Measurements from ENCODE around the gene FXYD2. TPM values are rescaled to one million over a fixed set of nuclear protein-coding genes. Genes with fewer than 3 reads are reported as not detected.

Gene FXYD2
- total and polyA plus RNA-seq, 2 of the 4 experiments (the other 2 are of a cell fraction): 0.09 TPM; not detected in 1

GRCh38 chr11:117833401-117833891 lies 8.9 kb upstream of the FXYD2 start:
- Histone ChIP-seq H4K20me1 (ENCODE audit: insufficient read depth, low read length) (no peaks in the 10 kb centered on the region), H3K9me1 (ENCODE audit: insufficient read depth, low read length) (no peaks in the 10 kb centered on the region), H2BK5ac (ENCODE audit: low read depth, low read length, poor library complexity, severe bottlenecking) (no peak overlapping the region), H2BK20ac (ENCODE audit: low read depth, low read length) (no peak overlapping the region), H3K4ac (ENCODE audit: low read depth, low read length) (no peak overlapping the region), H4K5ac (ENCODE audit: low read depth, low read length) (no peak overlapping the region), H2AFZ (replicated peaks; ENCODE audit: low read length, poor library complexity) (no peak overlapping the region), H4K91ac (ENCODE audit: insufficient read depth, low read depth, low read length) (no peak overlapping the region), H2BK15ac (ENCODE audit: low read depth, low read length) (no peak overlapping the region), H3K23ac (ENCODE audit: low read depth, low read length) (no peak overlapping the region), H3K56ac (ENCODE audit: extremely low read depth, insufficient read depth, low read length) (no peak overlapping the region), H3K4me1 (ENCODE audit: control insufficient read depth, insufficient read depth, low read length) (peaks cover 7% of the 10 kb centered on the region; the same call in 1 of the 2 replicates), H4K8ac (ENCODE audit: low read depth in 2 of 2, low read length in 2 of 2) (no peak overlapping the region), H3K36me3 (ENCODE audit: control insufficient read depth, insufficient read depth, low read length) (no peaks in the 10 kb centered on the region), H3K18ac (ENCODE audit: low read depth, low read length) (no peak overlapping the region), H3K9me3 (ENCODE audit: control insufficient read depth, insufficient read depth, low read length) (no peaks in the 10 kb centered on the region), H3K4me3 (ENCODE audit: insufficient read depth, low read depth, low read length) (no peak overlapping the region), H2AK5ac (ENCODE audit: low read depth, low read length) (no peak overlapping the region), H3K4me2 (ENCODE audit: low read depth, low read length) (no peak overlapping the region), H3K9ac (ENCODE audit: low read depth, low read length) (no peak overlapping the region), H3K14ac (replicated peaks; ENCODE audit: low read depth, low read length) (no peak overlapping the region), H2AK9ac (replicated peaks; ENCODE audit: low read depth, low read length, poor library complexity) (no peak overlapping the region), H2BK120ac (ENCODE audit: low read depth, low read length) (no peak overlapping the region), H3K27ac (ENCODE audit: insufficient read depth, low read length) (no peak overlapping the region), H3K79me1 (ENCODE audit: low read depth in 1 of 2, low read length in 2 of 2) (no peaks in the 10 kb centered on the region), H3K27me3 (ENCODE audit: control insufficient read depth, insufficient read depth, low read length) (peaks cover 17% of the 10 kb centered on the region)
- in situ Hi-C loops (cut with MboI; ENCODE audit: low sequenced_read_pairs) (no loop called here), intact Hi-C loops (cut with micrococcal nuclease) (no loop called here), dilution Hi-C loops (cut with HindIII; ENCODE audit: low sequenced_read_pairs, unreplicated experiment) (no loop called here)
- no TSS peak for BruUV-seq (replicated peaks)
- CTCF ChIA-PET: interaction anchor here (0.6 to 1.7 kb wide), 2 partner anchors 16 to 204 kb away, joined by 3 to 4 read pairs; no protein-coding TSS in a partner anchor
- DNase-seq (no peak), ATAC-seq (ENCODE audit: low read depth) (no peak)
- TF ChIP-seq CTCF (conservative IDR thresholded peaks at IDR 0.05; ENCODE audit: low read depth, low read length) (no peak), USF2 (IDR thresholded peaks at IDR 0.05; ENCODE audit: low read depth, low read length) (no peak), RAD21 (IDR thresholded peaks at IDR 0.05; ENCODE audit: low read length) (no peak), CHD1 (IDR thresholded peaks at IDR 0.05; ENCODE audit: low read depth, low read length) (no peak), MAFK (IDR thresholded peaks at IDR 0.05; ENCODE audit: low read depth, low read length) (no peak), NFE2L2 (IDR thresholded peaks at IDR 0.05; ENCODE audit: low read depth, low read length) (no peak), POLR2A (IDR thresholded peaks at IDR 0.05; ENCODE audit: low read depth, low read length) (no peak), MAZ (IDR thresholded peaks at IDR 0.05; ENCODE audit: borderline replicate concordance, low read depth, low read length) (no peak), ELK1 (IDR thresholded peaks at IDR 0.05; ENCODE audit: borderline replicate concordance, low read depth, low read length) (no peak), SMC3 (IDR thresholded peaks at IDR 0.05; ENCODE audit: low read depth, low read length) (no peak)
- 40% methylated on average over 1 of the region's 7 CpGs; no CpG with 5 or more reads in 1 of the 2 experiments for WGBS, 2 experiments (ENCODE audit: extremely low coverage in 2 of 2, insufficient read length in 1 of 2)
- POLR2A ChIA-PET (ENCODE audit: unreplicated experiment): no interaction called here

Data from IMR-90 (cell line).